ENCODE measurements around the gene NELL2.

NELL2 gene

DNA sequence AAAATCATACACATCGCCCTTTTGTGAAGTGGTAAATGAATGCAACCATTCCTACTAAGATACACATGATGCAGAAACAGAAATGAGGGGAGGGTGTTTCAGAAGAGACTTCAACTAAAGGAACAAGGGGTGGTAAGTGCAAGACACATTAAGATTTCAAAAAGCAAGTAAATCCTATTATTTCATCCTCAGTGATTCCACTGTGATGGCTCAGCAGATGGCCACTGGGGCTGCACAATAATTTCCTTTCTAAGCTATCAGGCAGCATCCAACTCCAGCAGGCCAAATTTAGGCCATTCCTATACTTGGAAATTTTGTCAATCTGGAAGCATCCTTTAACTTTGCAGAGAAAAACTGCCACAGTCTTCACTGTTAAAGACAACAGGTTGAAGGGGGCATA is 272.4 kb downstream of the NELL2 start:
- no peak overlapping the region for H3K4me3 ChIP-seq (ENCODE audit: low read depth, low read length)
- DNase-seq (ENCODE audit: low read depth): no peak
- TF ChIP-seq, protein P1, sequence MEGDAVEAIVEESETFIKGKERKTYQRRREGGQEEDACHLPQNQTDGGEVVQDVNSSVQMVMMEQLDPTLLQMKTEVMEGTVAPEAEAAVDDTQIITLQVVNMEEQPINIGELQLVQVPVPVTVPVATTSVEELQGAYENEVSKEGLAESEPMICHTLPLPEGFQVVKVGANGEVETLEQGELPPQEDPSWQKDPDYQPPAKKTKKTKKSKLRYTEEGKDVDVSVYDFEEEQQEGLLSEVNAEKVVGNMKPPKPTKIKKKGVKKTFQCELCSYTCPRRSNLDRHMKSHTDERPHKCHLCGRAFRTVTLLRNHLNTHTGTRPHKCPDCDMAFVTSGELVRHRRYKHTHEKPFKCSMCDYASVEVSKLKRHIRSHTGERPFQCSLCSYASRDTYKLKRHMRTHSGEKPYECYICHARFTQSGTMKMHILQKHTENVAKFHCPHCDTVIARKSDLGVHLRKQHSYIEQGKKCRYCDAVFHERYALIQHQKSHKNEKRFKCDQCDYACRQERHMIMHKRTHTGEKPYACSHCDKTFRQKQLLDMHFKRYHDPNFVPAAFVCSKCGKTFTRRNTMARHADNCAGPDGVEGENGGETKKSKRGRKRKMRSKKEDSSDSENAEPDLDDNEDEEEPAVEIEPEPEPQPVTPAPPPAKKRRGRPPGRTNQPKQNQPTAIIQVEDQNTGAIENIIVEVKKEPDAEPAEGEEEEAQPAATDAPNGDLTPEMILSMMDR (conservative IDR thresholded peaks at IDR 0.05; ENCODE audit: low read depth, low read length): no peak

DNA sequence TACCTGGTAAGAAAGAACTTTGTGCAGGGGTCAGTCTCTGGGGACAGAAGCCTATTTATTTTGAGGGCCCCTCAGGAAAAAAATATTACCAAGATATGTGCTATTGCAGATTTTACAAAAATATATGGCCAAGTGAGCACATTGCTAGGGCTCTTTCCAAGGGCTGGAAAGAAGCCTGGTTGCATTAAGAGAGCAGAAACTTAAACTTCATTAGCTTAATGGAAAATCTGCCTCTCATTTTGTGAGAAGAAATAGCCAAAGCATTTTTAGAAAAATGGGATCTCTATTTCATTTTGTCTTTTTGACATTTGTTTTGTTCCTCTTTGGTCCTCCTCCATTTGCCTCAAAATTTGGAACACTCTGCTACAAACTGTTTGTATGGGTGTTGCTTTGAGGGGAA is 283.5 kb downstream of the NELL2 start:
- TF ChIP-seq, protein P1 (conservative IDR thresholded peaks at IDR 0.05; ENCODE audit: low read depth, low read length): no peak
- no peak overlapping the region for H3K4me3 ChIP-seq (ENCODE audit: low read depth, low read length)
- no peak for DNase-seq (ENCODE audit: low read depth)

DNA sequence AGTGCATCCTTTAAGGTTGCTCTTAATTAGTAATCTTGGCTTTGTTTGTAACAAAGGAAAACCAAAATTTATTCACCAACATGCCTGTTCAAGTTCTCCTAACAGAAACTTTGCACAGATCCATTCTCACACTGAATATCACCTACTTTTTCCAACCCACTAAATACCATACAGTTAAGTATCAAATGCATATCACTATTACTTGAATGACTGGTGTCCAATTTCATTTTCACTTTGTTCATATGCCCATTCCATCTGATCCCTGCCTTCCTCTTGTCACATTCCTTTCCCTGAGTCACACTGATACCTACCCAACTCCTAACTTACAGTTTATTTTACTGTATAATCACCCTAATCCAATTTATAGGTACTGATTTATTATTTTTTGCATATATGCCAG is 286.4 kb downstream of the NELL2 start:
- TF ChIP-seq, protein P1 (conservative IDR thresholded peaks at IDR 0.05; ENCODE audit: low read depth, low read length): no peak

DNA sequence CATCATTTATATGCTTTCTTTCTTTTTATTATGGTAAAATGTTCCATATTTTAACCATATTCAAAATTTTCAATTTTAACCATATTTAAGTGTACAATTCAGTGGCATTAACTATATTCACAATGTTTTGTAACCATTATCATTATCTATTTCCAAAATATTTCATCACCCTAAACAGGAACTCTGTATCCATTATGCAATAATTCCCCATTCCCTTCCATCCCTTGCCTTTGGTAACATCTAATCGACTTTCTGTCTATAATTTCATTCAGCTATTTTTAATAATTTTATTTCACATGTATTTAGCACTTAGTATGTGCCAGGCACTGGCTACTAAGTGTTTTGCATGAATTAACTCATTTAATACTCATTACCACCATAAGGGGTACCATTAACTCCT is 287.5 kb downstream of the NELL2 start:
- TF ChIP-seq, protein P1 (conservative IDR thresholded peaks at IDR 0.05; ENCODE audit: low read depth, low read length): no peak
- DNase-seq (ENCODE audit: low read depth): no peak
- no peak overlapping the region for H3K4me3 ChIP-seq (ENCODE audit: low read depth, low read length)

More for the DNA sequence above, 286.4 kb downstream of the NELL2 start:
- DNase-seq (ENCODE audit: low read depth): peak; percentile 3
- H3K4me3 ChIP-seq (ENCODE audit: low read depth, low read length): no peak overlapping the region

DNA sequence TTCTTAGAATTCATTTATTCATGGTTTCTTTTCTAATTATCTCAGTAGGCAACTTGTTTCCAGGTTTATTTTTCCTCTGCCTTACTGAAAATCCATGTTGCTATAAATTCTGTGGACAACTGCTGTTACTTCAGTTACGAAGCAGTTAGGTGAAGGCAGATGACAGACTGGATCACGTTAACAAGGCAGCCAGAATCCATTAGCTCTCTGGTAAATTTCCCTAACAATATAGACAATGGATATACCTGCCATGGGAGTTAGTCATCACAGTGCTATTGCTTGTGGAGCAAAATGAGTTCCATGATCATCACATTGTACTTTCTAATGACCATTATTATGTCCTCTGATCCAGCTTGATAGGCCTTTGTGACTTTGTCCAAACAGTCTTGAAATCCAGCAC is 291.5 kb downstream of the NELL2 start:
- TF ChIP-seq, protein P1 (conservative IDR thresholded peaks at IDR 0.05; ENCODE audit: low read depth, low read length): no peak
- H3K4me3 ChIP-seq (ENCODE audit: low read depth, low read length): no peak overlapping the region
- no peak for DNase-seq (ENCODE audit: low read depth)

DNA sequence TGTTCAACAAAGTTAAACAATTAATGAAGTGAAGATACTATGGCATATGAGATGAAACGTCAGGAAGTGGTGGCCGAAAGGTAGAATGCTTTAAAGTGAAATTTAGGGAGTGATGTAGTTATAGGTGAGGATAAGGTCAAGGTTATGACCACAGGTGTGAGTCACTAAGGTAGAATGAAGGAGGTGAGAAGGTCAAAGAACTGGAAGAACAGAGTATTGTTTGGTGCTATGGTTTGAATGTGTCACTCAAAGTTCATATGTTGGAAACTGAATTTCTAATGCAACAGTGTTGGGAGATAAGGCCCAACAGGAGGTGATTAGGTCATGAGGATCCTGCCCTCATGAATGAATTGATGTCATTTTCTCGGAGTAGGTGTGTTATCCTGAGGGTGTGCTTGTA is 293.6 kb downstream of the NELL2 start:
- no peak for DNase-seq (ENCODE audit: low read depth)
- no peak overlapping the region for H3K4me3 ChIP-seq (ENCODE audit: low read depth, low read length)
- TF ChIP-seq, protein P1 (conservative IDR thresholded peaks at IDR 0.05; ENCODE audit: low read depth, low read length): no peak

DNA sequence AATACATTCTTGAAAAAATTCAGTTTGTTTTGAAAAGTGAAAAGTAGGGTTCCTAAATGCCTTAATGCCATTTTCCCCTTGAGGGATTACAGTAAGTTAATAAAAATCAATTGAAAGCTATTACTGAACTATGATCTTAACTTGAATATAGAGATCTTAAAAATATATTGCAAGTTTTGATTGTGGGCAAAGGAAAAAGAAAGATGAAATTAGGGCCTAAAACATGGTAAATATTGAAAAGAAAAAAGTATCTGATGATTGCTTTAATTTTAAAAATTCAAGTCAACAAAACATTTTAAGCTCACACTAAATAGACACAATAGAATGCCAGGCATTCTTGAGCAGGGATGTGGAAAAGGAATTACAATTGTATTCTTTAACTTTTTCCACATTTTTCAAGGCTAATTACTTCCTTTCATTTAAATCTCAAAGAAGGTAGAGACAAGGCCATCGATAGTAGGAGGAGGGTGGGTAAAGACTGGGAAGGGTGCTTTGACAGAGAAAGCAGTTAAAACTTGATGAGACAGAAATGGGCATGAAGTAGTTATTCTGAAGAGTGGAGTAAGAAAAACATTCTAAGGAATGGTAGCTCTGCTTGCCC is 294.4 kb downstream of the NELL2 start:
- no peak for DNase-seq (ENCODE audit: low read depth)
- no peak overlapping the region for H3K4me3 ChIP-seq (ENCODE audit: low read depth, low read length)
- TF ChIP-seq, protein P1 (conservative IDR thresholded peaks at IDR 0.05; ENCODE audit: low read depth, low read length): no peak
